Keratinocyte (primary cell): Measurements from ENCODE around the gene ERLEC1.

Source experiments
- CTCF ChIP-seq, 3 experiments: IDR thresholded peaks in 1 of 3; conservative IDR thresholded peaks in 1 of 3; optimal IDR thresholded peaks in 1 of 3; 2 replicates in 2 of 3; 3 replicates in 1 of 3; pipeline versions ENCODE3 to v1.5.1; 2011; ENCODE audit warnings: low read length in 3 of 3, mild to moderate bottlenecking in 3 of 3, moderate library complexity in 2 of 3, control low read depth in 1 of 3, inconsistent platforms in 1 of 3; ENCODE audit not compliant: insufficient read depth in 2 of 3; ENCODE audit errors: extremely low read depth in 1 of 3
- EZH2 ChIP-seq: IDR thresholded peaks from one replicate; pipeline ENCODE4 v1.6.1; 2012; ENCODE audit warnings: inconsistent platforms, mild to moderate bottlenecking, low read length, moderate library complexity

GRCh38 chr2:53867169-53867568 is 80.3 kb downstream of the ERLEC1 start:
- TF ChIP-seq CTCF (optimal IDR thresholded peaks at IDR 0.05 in 1 of 3, IDR thresholded peaks at IDR 0.05 in 1 of 3, conservative IDR thresholded peaks at IDR 0.05 in 1 of 3; ENCODE audit: extremely low read depth in 1 of 3, insufficient read depth in 2 of 3, low read length in 3 of 3) = no peak
- no peak for TF ChIP-seq EZH2
